ENCODE data around the gene UMOD.

UMOD gene

GRCh38 chr16:20302389-20302788 lies 50.1 kb downstream of the UMOD start:
- Histone ChIP-seq H3K36me3 (ENCODE audit: control insufficient read depth in 2 of 2, insufficient read depth in 2 of 2, low read length in 2 of 2) (no peaks in the 10 kb centered on the region), H3K27me3 (ENCODE audit: control insufficient read depth in 1 of 2, insufficient read depth in 2 of 2, low read length in 2 of 2) (peaks cover 0 to 7% of the 10 kb centered on the region in 2 donors), H3K4me1 (ENCODE audit: control insufficient read depth, insufficient read depth, low read length) (no peaks in the 10 kb centered on the region), H3K27ac (ENCODE audit: low read length) (no peak overlapping the region), H3K4me3 (ENCODE audit: low read length in 2 of 2) (no peak overlapping the region), H3K9me3 (ENCODE audit: control insufficient read depth in 2 of 2, low read length in 2 of 2) (no peaks in the 10 kb centered on the region), H3K9ac (ENCODE audit: low read length in 2 of 2) (no peak overlapping the region)

DNA sequence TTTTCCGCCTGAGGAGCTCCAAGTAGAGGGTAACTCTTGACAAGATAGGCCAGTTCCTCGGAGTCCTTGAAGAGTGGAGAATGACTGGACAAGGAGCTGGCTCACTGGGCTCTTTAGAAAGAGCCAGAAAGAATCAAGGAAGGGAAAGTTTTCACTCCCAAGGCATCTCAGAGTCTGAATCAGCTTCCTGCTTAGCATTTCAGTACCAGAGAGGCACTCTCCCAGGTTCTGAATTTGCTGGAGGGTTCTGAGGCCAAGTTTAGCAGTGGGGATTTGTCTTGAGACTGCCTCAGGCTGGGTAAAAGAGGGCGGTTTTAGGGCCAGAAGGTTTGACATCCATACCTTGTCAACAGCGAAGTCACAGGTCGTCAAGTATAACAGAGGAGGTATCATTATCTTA lies 50.7 kb downstream of the UMOD start:
- H3K27me3 ChIP-seq (ENCODE audit: control insufficient read depth in 1 of 2, insufficient read depth in 2 of 2, low read length in 2 of 2): peaks cover 0 to 7% of the 10 kb centered on the region in 2 donors
- no peak overlapping the region for H3K27ac ChIP-seq (ENCODE audit: low read length)

GRCh38 chr16:20300312-20301097 lies 52.0 kb downstream of the UMOD start:
- H3K9ac ChIP-seq (ENCODE audit: low read length in 2 of 2): no peak overlapping the region
- no peak overlapping the region for H3K4me3 ChIP-seq (ENCODE audit: low read length in 2 of 2)
- H3K9me3 ChIP-seq (ENCODE audit: control insufficient read depth in 2 of 2, low read length in 2 of 2): no peaks in the 10 kb centered on the region
- no peak overlapping the region for H3K27ac ChIP-seq (ENCODE audit: low read length)
- peaks cover 0 to 2% of the 10 kb centered on the region in 2 donors for H3K27me3 ChIP-seq (ENCODE audit: control insufficient read depth in 1 of 2, insufficient read depth in 2 of 2, low read length in 2 of 2)
- no peaks in the 10 kb centered on the region for H3K4me1 ChIP-seq (ENCODE audit: control insufficient read depth, insufficient read depth, low read length)
- H3K36me3 ChIP-seq (ENCODE audit: control insufficient read depth in 2 of 2, insufficient read depth in 2 of 2, low read length in 2 of 2): no peaks in the 10 kb centered on the region

More for the DNA sequence above, 50.7 kb downstream of the UMOD start:
- Histone ChIP-seq H3K36me3 (ENCODE audit: control insufficient read depth in 2 of 2, insufficient read depth in 2 of 2, low read length in 2 of 2) (no peaks in the 10 kb centered on the region), H3K4me3 (ENCODE audit: low read length in 2 of 2) (no peak overlapping the region), H3K9ac (ENCODE audit: low read length in 2 of 2) (no peak overlapping the region), H3K4me1 (ENCODE audit: control insufficient read depth, insufficient read depth, low read length) (no peaks in the 10 kb centered on the region), H3K9me3 (ENCODE audit: control insufficient read depth in 2 of 2, low read length in 2 of 2) (no peaks in the 10 kb centered on the region)

- Histone ChIP-seq H3K27me3 (ENCODE audit: control insufficient read depth in 1 of 2, insufficient read depth in 2 of 2, low read length in 2 of 2) (peaks cover 0 to 2% of the 10 kb centered on the region in 2 donors), H3K4me1 (ENCODE audit: control insufficient read depth, insufficient read depth, low read length) (no peaks in the 10 kb centered on the region), H3K9ac (ENCODE audit: low read length in 2 of 2) (no peak overlapping the region), H3K9me3 (ENCODE audit: control insufficient read depth in 2 of 2, low read length in 2 of 2) (no peaks in the 10 kb centered on the region), H3K4me3 (ENCODE audit: low read length in 2 of 2) (no peak overlapping the region), H3K36me3 (ENCODE audit: control insufficient read depth in 2 of 2, insufficient read depth in 2 of 2, low read length in 2 of 2) (no peaks in the 10 kb centered on the region), H3K27ac (ENCODE audit: low read length) (no peak overlapping the region)
Observed at GRCh38 chr16:20298452-20298851, 54.1 kb downstream of the UMOD start.

GRCh38 chr16:20291208-20292206 lies 61.0 kb downstream of the UMOD start:
- no peak overlapping the region for H3K27ac ChIP-seq (ENCODE audit: low read length)

DNA sequence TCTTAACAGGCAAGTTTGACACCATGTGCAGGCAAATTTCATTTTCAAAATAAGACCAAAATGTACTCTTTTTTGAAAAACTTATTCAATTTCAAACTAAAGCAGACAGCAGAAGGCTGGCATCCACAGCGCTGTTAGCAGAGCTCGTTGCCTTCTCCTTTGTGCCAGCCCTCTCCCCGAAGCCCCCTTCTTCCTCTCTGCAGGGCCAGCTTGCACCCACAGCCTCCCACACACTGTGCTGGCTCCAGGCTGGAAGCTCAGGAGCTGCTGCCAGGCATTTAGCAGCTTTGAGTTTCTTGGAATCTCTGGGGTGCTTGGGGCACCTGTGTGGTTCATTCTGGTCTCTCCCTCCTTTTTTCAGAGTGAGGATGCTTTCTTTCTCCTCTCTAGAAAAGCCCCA lies 62.9 kb downstream of the UMOD start:
- Histone ChIP-seq H3K9me3 (ENCODE audit: control insufficient read depth in 2 of 2, low read length in 2 of 2) (no peaks in the 10 kb centered on the region), H3K4me1 (ENCODE audit: control insufficient read depth, insufficient read depth, low read length) (no peaks in the 10 kb centered on the region), H3K27me3 (ENCODE audit: control insufficient read depth in 1 of 2, insufficient read depth in 2 of 2, low read length in 2 of 2) (no peaks in the 10 kb centered on the region), H3K9ac (ENCODE audit: low read length in 2 of 2) (no peak overlapping the region), H3K4me3 (ENCODE audit: low read length in 2 of 2) (no peak overlapping the region), H3K27ac (ENCODE audit: low read length) (no peak overlapping the region), H3K36me3 (ENCODE audit: control insufficient read depth in 2 of 2, insufficient read depth in 2 of 2, low read length in 2 of 2) (no peaks in the 10 kb centered on the region)

More at GRCh38 chr16:20291208-20292206, 61.0 kb downstream of the UMOD start:
- no peak overlapping the region for H3K4me3 ChIP-seq (ENCODE audit: low read length in 2 of 2)
- H3K4me1 ChIP-seq (ENCODE audit: control insufficient read depth, insufficient read depth, low read length): no peaks in the 10 kb centered on the region
- no peak overlapping the region for H3K9ac ChIP-seq (ENCODE audit: low read length in 2 of 2)
- no peaks in the 10 kb centered on the region for H3K36me3 ChIP-seq (ENCODE audit: control insufficient read depth in 2 of 2, insufficient read depth in 2 of 2, low read length in 2 of 2)
- H3K27me3 ChIP-seq (ENCODE audit: control insufficient read depth in 1 of 2, insufficient read depth in 2 of 2, low read length in 2 of 2): no peaks in the 10 kb centered on the region
- H3K9me3 ChIP-seq (ENCODE audit: control insufficient read depth in 2 of 2, low read length in 2 of 2): no peaks in the 10 kb centered on the region

GRCh38 chr16:20285993-20286499 lies 66.5 kb downstream of the UMOD start:
- no peak overlapping the region for H3K4me3 ChIP-seq (ENCODE audit: low read length in 2 of 2)

More at GRCh38 chr16:20285993-20286499, 66.5 kb downstream of the UMOD start:
- Histone ChIP-seq H3K9ac (ENCODE audit: low read length in 2 of 2) (no peak overlapping the region), H3K9me3 (ENCODE audit: control insufficient read depth in 2 of 2, low read length in 2 of 2) (no peaks in the 10 kb centered on the region), H3K4me1 (ENCODE audit: control insufficient read depth, insufficient read depth, low read length) (no peaks in the 10 kb centered on the region), H3K27ac (ENCODE audit: low read length) (no peak overlapping the region), H3K27me3 (ENCODE audit: control insufficient read depth in 1 of 2, insufficient read depth in 2 of 2, low read length in 2 of 2) (no peaks in the 10 kb centered on the region), H3K36me3 (ENCODE audit: control insufficient read depth in 2 of 2, insufficient read depth in 2 of 2, low read length in 2 of 2) (no peaks in the 10 kb centered on the region)

Measured in stomach smooth muscle (tissue), 2 donors.